Vagina (tissue), 2 donors: ENCODE measurements around the gene ABCA3.

Source experiments
- POLR2A ChIP-seq, 2 donors: fragments of 450-650 bp; IDR thresholded peaks; one replicate each; pipeline ENCODE4 v1.6.1; 2017; ENCODE audit warnings: antibody characterized with exemption in 2 of 2, mild to moderate bottlenecking in 2 of 2, moderate library complexity in 2 of 2
- POLR2AphosphoS5 ChIP-seq, 2 donors: sonication (generic); formaldehyde crosslinking; IDR thresholded peaks; one replicate each; pipeline ENCODE4 v1.9.0; 2017; ENCODE audit warnings: antibody characterized with exemption in 2 of 2, mild to moderate bottlenecking in 2 of 2, low read depth in 1 of 2; ENCODE audit not compliant: insufficient read depth in 1 of 2
- TF ChIP-seq, protein P1 (sequence below), 3 experiments: fragments of 450-650 bp in 2 of 3; fragments of 200-600 bp in 1 of 3; sonication (generic) in 1 of 3; IDR thresholded peaks; one replicate each; pipeline ENCODE4 v1.5.1; 2017 to 2019; ENCODE audit warnings: antibody characterized with exemption in 3 of 3, mild to moderate bottlenecking in 2 of 3, moderate library complexity in 2 of 3

- TF ChIP-seq, protein P1, sequence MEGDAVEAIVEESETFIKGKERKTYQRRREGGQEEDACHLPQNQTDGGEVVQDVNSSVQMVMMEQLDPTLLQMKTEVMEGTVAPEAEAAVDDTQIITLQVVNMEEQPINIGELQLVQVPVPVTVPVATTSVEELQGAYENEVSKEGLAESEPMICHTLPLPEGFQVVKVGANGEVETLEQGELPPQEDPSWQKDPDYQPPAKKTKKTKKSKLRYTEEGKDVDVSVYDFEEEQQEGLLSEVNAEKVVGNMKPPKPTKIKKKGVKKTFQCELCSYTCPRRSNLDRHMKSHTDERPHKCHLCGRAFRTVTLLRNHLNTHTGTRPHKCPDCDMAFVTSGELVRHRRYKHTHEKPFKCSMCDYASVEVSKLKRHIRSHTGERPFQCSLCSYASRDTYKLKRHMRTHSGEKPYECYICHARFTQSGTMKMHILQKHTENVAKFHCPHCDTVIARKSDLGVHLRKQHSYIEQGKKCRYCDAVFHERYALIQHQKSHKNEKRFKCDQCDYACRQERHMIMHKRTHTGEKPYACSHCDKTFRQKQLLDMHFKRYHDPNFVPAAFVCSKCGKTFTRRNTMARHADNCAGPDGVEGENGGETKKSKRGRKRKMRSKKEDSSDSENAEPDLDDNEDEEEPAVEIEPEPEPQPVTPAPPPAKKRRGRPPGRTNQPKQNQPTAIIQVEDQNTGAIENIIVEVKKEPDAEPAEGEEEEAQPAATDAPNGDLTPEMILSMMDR (IDR thresholded peaks at IDR 0.05), result no peak
- TF ChIP-seq POLR2A (IDR thresholded peaks at IDR 0.05), result no peak
- no peak for TF ChIP-seq POLR2AphosphoS5 (IDR thresholded peaks at IDR 0.05; ENCODE audit: insufficient read depth in 1 of 2, low read depth in 1 of 2)
Observed at GRCh38 chr16:2331931-2332267, 8.6 kb downstream of the ABCA3 start.
